ENCODE data around the gene IQCM. TPM values are rescaled to one million over a fixed set of nuclear protein-coding genes. Genes with fewer than 3 reads are reported as not detected.
"Not testable (repeated sequence)": the region's sequence is repeated elsewhere in the genome, so short reads cannot be mapped to it uniquely, and the experiment has no call there.

IQCM gene
- polyA plus RNA-seq, 3 donors = not detected

DNA sequence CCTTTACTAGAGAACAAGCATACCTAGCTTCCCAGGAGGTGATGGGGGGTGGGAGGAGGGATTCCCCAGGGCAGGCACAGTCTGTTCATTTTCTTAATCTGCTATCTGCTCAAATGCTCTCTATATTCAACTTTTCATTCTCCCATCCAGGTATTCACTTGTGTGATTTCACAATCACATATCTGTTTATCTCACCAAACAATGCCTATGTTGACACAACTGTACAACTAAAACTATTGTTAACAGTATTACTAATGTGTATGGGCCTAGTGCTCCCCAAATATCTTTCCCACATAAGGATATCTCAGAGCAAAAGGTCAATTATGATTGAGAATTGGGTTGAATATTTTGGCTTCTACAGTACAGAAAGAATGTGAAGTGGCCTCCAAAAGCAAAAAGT lies 210.8 kb downstream of the IQCM start:
- no peak for DNase-seq (ENCODE audit: low read depth in 3 of 3, low spot score in 2 of 3)

DNA sequence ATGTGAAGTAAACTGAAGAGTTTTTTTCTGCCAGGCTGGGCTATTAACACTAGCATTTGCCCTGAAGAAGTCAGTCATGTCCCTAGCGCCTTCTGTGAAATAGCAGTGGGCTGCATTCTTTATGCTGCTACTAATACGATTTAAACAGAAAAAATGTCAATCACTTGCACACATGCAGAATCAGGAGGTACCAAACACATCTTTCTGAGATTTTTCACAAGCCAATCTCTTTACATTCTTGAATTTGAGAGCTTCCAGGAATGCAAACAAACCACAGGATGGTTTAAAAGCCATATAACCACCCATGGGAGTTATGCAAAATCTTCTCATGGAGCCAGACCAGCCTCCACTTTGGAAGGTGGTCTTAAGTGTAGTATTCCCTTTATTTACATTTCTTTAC lies 220.1 kb downstream of the IQCM start:
- no peak for DNase-seq (ENCODE audit: low read depth in 3 of 3, low spot score in 2 of 3)

DNA sequence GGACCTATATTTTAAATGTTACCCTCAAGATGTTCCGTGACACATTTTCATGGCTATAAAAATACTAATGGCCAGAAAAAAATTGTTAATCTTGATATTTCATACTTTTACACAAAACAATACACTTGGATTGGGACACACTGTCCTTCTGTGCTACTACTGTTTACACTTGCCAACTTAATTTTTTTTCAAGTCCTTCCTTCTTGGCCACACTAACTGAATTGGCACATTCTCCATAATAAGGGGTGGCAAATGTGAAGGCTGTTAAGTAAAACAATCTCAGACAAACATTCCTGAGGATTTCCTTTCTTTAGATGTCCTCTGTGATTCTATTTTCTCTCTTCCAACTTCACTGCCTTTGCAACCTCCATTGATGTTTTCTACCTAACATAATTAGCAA lies 225.8 kb downstream of the IQCM start:
- DNase-seq (ENCODE audit: low read depth in 3 of 3, low spot score in 2 of 3) = no peak

DNA sequence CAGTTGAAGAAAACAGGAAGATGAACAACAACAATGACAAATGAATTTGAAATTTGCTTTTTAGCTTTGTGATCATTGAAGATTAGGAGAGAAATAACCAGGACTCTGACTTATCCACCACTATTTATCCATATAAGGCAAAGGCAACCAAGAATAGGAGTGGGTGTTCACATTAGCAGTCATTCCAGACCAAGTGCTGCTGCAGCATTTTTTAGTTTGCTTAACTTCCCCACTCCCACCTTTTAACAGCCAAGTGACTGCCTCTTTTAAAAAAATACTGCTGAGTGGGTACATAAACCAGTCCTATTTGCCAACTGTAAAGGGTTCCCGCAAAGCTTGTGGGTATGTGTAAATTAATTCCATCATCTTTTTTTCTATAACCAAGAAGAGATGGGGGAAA lies 230.9 kb downstream of the IQCM start:
- no peak for DNase-seq (ENCODE audit: low read depth in 3 of 3, low spot score in 2 of 3)

DNA sequence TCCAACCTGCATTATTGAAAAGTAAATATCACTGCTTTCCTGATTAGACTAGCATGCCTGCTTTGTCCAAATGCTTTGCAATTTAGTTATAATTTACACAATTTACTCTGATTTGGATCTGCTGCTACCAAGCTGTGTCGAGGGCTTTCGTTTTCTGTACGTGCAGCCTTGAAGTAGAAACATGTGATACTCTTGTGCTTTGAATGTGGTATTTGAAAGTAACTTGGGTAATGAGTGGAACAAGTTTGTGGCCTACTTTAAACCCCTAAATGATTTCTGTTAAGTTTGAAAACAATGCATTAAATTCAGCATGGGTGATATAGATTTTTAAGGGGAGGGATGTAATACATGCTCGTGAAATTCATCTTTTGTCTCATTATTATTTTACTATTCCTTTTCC lies 240.7 kb downstream of the IQCM start:
- no peak for DNase-seq (ENCODE audit: low read depth in 3 of 3, low spot score in 2 of 3)

DNA sequence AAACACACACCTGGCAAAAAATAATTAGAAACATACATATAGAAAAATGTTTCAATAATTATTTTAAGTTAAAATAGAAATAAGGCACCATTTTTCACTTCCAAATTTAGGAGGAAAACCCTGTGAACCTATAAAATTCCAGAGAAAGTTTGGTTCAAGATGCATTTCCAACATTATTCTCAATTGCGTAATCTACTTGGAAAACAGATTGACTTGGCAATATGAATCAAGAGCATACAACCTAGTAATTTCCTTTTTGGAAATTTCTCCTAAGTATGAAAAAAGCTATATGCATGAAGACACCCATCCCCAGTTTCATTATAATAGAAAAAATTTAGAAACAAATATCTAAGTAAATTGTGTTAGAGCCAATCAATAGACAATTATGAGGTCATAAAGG lies 242.9 kb downstream of the IQCM start:
- no peak for DNase-seq (ENCODE audit: low read depth in 3 of 3, low spot score in 2 of 3)

DNA sequence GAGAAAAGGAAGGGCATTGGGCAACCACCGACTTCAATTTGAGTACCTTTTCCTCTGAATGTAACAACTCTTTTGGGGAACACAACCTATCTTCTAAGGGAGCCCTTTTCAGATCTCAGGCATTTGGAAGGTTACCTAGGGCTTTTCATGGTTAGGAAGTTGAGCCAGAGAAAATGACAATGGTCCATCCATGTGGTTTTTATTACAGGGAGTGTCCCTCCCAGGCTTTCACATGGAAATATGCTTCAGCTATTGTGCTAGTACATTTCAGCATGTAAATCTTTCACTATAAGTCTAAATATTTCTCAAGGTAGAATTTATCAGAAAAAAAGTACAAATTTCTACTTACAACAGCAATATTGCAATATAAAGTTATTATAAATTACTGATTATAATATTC lies 259.8 kb downstream of the IQCM start:
- no peak for DNase-seq (ENCODE audit: low read depth in 3 of 3, low spot score in 2 of 3)

DNA sequence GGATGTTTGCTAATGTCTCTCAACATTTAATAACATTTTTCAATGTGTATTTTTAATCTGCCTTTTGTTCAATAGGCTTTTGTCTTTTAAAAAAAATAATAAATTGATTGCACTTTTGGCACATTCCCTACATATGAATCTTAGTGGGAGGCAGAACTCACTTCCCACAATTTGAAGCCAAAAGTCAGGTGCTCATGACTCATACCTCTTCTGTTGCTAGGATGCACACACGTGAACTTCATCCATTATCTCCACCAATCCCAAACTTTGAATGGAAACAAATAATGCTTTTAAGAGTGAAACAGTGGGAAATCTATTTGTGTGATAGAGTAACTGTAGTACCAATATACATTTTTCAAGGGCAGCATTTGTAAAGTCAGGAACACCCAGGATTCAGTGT lies 260.5 kb downstream of the IQCM start:
- no peak for DNase-seq (ENCODE audit: low read depth in 3 of 3, low spot score in 2 of 3)

DNA sequence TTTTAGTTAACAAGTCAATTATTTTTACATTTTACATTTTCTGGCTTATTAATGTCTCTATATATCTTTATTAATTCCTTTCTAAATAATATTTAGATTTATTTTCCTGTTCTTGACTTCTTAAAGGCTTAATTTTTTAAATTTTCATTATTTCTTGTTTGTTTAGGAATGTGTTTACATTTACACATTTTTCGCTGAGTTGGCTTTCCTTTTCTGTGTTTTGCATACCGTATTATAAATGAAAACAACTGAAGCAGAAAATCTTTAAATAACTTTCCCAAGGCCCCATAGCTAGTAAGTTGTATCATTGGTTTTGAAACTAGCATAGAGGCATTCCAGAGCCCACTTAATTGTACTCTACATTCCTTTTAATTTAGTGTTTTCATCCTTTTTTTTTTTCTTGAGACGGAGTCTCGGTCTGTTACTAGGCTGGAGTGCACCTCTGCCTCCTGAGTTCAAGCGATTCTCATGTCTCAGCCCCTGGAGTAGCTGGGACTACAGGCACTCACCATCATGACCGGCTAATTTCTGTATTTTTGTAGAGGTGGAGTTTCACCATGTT lies 261.6 kb downstream of the IQCM start:
- no peak for DNase-seq (ENCODE audit: low read depth in 3 of 3, low spot score in 2 of 3)

DNA sequence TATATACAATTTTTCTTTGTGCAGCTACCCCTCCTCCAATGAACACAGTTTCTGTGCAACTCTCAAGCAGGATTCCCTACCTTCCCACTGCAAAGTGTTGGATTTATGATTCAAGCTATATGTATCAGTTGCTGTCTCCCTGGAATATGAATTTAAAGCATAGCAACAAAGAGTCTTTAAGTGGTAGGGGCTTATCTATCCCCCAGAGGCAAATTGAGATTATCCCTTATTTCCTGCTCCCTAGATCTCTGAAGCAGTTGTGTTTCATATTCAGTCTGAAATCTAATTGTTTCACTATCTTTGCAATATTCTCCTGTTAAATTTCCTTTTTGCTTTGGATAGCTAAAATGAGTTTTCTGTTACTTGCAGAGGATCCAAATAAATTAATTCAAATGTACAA lies 263.0 kb downstream of the IQCM start:
- DNase-seq (ENCODE audit: low read depth in 3 of 3, low spot score in 2 of 3) = no peak

DNA sequence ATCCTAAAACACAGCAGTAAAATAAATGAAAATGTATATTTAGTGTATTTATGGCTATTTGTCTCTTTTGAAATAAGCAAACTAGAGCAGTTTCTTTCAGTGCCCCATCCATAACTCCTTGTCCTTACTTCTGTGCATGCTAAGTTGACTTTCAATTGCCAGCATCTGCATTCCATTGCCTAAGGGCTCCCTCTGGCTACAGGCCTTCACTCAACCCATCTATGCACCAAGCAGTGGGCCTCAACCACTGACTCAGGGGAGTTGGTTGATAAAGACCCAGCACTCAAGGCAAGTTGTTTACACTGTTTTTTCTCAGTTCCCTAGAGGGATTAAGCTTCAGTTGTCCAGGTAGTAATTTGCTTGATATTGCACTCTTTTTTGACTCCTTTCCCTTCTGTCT lies 265.7 kb downstream of the IQCM start:
- DNase-seq (ENCODE audit: low read depth in 3 of 3, low spot score in 2 of 3) = no peak

DNA sequence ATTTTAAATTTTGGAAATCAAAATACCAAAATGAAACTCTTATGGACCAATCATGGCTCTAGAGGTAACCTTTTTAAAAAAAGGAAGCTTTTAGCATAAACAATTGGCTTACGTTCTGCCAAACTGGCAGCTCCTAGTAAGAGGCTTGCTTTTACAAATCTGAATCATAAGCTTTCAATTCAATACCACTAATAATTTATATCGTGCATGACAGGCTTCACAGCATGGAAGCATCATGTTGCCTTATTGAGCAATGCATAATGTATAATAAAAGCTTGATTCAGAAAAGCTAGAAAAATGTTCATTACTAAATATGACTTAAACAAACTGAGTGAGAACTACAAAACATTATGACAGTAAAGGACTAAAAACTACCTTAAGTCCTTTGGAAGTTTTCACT lies 280.9 kb downstream of the IQCM start:
- DNase-seq (ENCODE audit: low read depth in 3 of 3, low spot score in 2 of 3) = no peak

DNA sequence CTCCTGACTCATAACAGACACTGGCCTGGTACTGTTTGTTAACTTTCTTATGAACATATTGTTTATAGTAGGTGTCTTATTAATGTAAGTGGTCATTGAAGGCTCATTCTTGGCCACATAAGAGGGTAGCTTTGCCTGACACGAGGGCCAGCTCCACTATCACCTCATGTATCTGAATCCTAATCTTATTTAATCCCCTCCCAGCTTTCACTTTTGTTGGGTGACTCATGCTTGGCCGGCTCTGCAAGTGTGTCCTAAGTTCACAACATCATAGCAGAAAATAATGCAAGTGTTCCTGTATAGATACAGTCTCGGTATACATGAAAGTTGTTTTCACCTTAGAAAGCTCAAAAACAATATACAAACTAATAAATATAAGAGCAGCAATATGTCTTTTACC lies 283.8 kb downstream of the IQCM start:
- no peak for DNase-seq (ENCODE audit: low read depth in 3 of 3, low spot score in 2 of 3)

DNA sequence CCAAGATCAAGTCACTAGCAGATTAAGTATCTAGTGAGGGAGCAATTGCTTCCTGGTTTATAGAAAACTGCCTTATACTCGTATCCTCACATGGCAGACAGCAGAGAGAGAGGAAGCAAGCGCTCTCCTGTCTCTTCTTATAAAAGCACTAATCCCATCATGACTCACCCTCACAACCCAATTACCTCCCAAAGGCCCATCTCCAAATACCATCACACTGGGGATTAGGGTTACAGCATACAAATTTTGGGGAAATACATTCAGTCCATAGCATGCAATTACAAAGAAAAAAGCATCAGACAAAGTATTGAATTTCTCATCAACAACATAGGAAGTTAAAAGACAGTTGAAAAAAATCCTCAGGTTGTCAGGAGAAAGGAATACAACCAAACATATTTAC lies 292.6 kb downstream of the IQCM start:
- DNase-seq (ENCODE audit: low read depth in 3 of 3, low spot score in 2 of 3) = no peak

DNA sequence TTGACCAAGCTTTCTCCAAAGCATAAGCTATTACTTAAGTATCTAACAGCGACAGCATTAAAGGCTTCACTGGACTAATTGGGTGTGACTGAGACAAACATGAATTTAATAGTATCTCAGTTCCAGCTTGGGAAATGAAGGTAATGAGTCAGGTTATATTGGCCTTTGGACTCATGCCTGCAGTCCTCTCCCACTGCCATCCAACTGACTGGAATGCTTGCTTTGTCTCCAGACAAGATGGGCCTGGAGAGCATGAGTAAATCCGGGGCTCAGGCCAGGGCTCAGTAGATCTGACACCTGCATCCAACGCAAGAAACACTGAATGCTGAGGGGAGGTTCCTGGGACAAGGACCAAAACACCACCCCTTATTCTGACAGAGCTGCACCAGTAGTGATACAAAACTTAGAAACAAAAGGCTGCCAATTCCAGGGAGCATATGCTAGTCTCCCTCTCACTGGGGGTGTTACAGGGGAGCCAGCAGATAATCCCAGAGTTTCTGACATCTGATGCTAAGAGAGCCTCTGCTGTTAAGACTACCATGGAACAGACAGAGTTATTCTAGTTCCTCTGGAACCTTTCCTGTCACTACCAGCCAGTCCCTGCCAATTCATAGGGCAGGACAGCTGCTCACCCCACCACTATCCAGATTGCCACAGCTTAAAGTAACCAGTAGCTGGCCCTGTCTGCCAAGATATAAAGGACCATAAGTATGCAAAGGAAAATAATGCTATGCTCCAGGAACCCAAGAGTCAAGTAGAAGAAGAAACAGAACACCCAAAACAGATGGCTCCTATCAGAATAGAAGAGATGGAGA lies 293.8 kb downstream of the IQCM start:
- no peak for DNase-seq (ENCODE audit: low read depth in 3 of 3, low spot score in 2 of 3)

DNA sequence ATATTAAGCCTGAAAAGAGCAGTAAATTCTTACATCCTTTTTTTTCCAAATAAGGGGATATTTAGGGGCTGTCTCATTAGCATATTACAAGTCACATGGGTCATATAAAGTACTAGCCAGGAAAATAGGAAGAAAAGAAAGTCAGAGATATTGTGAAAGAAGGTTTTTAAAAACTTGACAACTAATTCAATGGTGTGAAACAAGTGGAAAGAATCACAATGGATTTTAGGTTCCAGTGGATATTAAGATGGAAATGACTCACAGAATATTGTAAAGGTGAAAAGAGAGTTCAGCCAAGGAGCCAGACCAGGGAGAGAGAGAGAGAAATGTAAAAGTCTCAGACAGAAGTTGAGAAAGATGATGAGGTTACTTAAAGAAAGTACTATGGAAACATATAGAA lies 297.2 kb downstream of the IQCM start:
- DNase-seq (ENCODE audit: low read depth in 3 of 3, low spot score in 2 of 3) = no peak

DNA sequence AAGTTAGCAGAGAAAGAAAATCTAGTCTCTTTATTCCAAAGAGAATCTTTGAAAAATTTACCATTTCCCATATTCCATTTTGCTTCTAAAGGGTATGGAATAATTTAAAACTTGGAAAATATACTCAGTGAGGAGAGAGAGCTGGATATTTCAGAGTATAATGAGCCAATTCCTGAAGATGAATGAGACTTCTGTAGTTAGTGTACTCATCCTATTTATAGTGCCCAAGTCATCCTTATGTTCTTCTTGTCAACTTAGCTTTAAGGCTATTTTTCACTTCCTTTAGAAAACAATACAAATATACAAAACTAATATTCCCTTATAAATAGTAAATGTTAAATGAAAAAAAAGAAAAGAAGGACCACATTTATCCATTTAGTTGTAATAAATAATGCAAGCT lies 302.6 kb downstream of the IQCM start:
- DNase-seq (ENCODE audit: low read depth in 3 of 3, low spot score in 2 of 3) = no peak

DNA sequence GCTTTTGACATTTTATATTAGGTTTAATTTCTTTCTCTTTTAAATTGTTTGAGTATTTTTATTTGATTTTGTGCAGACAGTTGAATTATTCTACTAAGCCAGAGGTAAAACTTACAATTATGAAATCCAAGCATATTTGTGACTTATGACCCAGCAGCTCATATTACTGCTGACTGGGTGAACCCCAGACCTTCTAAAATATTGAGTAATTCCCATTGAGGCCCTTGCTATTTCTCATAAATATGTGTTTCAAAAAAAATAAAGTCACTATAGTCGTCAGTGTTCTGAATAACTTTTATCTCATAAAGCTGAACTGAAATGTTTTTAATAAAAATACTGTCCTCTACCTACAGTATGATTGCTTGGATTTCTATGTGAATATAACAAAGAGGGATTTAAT lies 303.1 kb downstream of the IQCM start:
- no peak for DNase-seq (ENCODE audit: low read depth in 3 of 3, low spot score in 2 of 3)

DNA sequence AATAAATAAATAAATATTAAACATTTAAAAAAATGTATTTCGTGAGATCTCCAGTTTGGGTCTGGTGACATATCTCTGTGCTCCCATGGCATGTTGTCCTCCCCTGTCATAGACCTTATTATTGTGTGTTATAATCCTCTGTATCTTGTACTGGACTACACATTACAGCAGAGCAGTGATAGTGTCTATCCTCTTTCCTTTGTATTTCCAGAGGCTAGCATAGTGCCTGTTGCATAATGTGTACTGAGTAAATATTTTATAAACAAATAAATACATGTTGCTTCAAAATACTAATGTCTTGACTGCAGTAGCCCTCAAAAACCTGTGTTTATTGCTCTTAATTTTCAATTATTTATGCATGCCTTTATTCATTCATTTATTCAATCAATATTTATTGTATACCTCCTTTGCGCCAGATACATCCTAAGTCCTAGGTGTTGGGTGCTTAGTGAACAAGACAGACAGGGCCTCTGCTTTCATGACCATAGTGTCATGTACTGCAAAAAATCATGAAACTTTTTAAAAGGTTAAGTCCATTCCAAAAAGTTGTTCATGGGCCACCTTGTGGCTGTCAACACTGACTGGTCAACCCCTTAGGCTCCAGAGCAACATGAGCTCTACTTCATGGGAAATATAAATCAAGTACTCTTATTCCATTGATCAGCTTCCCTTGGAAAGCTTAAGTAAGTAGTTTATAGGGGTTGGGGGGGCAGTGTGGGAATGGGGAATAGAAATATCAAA lies 303.9 kb downstream of the IQCM start:
- DNase-seq (ENCODE audit: low read depth in 3 of 3, low spot score in 2 of 3) = no peak

DNA sequence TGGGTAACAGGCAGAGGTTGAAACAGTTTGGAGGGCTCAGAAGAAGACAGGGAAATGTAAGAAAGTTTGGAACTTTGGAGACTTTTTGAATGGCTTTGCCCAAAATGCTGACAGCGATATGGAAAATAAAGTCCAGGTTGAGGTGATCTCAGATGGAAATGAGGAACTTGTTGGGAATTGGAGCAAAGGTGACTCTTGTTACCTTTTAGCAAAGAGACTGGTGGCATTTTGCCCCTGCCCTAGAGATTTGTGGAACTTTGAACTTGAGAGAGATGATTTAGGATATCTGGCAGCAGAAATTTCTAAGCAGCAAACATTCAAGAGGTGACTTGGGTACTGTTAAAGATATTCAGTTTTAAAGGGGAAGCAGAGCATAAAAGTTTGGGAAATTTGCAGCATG lies 308.3 kb downstream of the IQCM start:
- not testable (repeated sequence) for DNase-seq (ENCODE audit: low read depth in 3 of 3, low spot score in 2 of 3)

DNA sequence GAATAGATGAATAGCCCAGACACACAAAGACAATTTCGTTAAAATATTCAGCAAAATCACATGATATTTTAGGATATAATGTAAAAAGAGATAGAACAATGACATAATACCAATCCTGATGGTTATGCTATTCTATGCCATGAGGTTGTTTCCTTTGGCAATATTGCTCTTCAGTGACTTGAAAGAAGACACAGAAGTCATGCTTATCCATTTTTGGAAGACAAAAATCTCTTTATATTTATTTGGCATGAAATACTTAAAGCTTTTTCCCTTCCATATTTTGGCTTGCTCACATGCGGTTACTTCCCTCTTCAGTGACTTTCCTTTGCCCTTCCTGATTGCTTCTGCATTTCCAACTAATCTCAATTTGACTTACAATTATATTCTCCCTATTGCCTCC lies 314.8 kb downstream of the IQCM start:
- no peak for DNase-seq (ENCODE audit: low read depth in 3 of 3, low spot score in 2 of 3)

DNA sequence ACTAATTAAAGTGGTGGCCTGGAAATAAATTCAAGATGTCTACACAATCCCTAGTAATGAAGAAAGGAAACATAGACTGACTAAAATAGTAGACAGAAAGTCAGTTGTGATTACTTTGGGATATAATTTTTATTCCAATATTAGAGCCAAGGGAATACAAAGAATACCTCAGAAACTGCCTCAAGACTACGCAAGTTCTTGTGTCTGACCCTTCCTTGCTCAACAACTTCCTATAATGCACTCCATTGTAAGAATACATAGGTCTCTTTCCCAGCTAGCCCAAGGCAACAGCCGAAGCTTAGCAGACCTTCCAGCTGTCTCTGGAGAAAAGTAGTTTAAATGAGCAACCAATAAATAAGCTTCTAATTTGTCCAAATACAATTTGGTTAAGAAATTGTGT lies 315.9 kb downstream of the IQCM start:
- DNase-seq (ENCODE audit: low read depth in 3 of 3, low spot score in 2 of 3) = no peak
